GM12874 (cell line): ENCODE measurements around the gene CIB1.
A peak's percentile ranks its signal among the peaks of the same experiment; 100 is the strongest.

Experiments used
- TF ChIP-seq, protein P1 (sequence below): IDR thresholded peaks from 2 replicates; pipeline ENCODE4 v1.5.1; 2011; ENCODE audit warnings: low read depth, mild to moderate bottlenecking, control low read depth, low read length, moderate library complexity; ENCODE audit not compliant: insufficient read depth

CIB1 gene

DNA sequence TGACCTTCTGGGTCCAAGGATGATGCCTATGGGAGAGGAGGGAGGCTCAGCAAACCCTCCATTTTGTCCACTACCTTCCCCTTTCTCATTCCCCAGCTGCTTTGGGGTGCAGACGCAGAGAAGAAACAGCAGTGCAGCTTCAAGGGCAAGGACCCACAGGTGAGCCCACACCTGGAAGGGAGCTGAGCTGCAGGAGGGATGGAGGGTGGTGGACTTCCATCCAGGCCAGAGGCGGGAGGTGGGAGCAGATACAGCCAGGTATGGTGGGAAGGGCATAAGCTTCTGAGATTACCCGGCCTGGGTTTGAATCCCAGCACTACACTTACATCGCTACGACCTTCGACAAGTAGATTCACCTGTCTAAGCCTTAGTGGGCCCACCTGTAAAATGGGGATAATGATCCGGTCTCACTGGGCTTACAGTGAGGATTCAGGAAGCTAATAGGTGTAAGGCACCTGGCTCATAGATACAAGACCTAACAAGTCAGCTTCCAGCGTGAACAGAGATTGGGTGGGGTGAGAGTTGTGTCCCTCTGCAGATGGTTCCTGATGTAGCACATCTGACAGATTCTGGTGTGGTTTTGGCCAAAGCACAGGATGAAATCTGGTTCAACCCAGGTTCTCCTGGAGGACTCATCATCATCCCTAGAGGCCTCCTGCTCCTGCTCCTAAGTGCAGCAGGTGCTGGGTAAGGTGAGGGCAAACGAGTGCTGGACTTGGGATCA lies 15.9 kb downstream of the CIB1 start:
- TF ChIP-seq, protein P1, sequence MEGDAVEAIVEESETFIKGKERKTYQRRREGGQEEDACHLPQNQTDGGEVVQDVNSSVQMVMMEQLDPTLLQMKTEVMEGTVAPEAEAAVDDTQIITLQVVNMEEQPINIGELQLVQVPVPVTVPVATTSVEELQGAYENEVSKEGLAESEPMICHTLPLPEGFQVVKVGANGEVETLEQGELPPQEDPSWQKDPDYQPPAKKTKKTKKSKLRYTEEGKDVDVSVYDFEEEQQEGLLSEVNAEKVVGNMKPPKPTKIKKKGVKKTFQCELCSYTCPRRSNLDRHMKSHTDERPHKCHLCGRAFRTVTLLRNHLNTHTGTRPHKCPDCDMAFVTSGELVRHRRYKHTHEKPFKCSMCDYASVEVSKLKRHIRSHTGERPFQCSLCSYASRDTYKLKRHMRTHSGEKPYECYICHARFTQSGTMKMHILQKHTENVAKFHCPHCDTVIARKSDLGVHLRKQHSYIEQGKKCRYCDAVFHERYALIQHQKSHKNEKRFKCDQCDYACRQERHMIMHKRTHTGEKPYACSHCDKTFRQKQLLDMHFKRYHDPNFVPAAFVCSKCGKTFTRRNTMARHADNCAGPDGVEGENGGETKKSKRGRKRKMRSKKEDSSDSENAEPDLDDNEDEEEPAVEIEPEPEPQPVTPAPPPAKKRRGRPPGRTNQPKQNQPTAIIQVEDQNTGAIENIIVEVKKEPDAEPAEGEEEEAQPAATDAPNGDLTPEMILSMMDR, result no peak

DNA sequence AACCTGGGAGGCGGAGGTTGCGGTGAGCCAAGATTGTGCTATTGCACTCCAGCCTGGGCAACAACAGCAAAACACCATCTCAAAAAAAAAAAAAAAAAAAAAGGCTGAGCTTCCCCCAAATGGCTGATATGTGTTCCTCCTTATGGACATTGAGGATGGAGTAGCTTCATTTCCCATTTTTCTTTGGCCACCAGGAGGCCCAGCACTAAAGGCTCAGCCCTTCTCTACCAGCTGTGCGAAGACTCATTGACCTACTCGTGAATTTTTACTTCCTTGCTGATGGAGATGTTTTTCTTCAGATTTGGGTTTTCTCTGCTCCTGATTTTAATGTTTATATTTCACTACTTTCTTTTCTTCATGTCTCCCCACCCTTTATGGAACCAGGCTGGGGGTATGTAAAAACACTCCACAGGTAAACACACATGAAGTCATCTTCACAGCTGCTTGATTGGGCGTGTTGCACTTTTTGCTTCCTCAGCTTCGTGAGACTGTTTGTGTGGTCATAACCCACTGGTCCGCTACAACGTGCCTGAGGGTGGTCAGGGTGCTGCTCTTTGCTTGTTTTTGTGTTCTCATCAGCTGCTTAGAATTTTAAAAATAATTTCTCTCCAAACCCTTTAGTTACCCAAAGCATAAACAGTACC lies 19.1 kb downstream of the CIB1 start:
- TF ChIP-seq, protein P1, result 0 out of 2 replicates have a peak, but pooled peaks have one; percentile 14

DNA sequence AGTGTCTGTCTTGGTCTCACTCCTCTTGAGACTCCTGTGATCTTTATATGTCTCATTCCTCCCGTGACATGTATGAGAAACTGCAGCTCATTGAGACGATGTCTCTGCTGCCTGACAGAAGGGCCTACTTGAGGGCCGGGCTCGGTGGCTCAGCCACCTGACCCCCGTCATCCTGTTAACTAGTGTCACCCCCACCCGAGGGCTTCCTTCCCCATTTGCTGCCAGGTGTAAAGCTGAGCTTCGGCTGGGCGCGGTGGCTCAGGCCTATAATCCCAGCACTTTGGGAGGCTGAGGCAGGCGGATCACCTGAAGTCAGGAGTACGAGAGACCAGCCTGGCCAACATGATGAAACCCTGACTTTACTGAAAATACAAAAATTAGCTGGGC lies 19.9 kb downstream of the CIB1 start:
- TF ChIP-seq, protein P1, result no peak

DNA sequence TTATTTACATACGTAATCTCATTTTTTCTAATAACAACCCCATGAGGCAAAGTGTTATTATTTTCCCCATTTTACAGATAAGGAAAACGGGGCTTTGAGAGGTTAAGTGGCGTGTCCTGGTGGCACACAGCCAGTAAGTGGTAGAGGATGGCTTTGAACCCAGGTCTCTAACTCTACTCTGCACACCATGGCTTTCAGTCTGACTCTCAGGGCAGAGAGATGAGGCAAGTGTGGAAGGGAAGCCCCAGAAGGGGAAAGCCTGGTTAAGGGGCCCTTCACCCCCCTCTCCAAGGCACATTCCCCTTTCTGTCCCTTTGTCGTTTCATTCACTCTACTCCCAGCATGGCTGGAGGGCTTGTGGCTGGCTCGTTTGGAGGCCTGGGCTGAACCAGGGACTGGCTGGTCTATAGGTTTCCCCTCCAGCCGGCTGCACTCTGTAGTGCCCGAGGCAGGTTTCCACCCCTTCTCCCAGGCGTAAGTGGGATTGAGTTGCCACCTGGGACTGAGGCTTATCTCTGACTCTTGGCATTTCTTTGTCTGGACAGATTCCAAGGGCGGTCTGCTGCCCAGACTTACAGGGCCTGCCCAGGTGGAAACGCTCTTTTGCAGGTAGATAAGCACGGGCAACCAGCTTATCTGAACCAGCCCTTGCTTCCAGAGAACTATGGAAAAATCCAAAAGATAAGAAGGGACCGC lies 20.5 kb downstream of the CIB1 start:
- TF ChIP-seq, protein P1, result no peak

DNA sequence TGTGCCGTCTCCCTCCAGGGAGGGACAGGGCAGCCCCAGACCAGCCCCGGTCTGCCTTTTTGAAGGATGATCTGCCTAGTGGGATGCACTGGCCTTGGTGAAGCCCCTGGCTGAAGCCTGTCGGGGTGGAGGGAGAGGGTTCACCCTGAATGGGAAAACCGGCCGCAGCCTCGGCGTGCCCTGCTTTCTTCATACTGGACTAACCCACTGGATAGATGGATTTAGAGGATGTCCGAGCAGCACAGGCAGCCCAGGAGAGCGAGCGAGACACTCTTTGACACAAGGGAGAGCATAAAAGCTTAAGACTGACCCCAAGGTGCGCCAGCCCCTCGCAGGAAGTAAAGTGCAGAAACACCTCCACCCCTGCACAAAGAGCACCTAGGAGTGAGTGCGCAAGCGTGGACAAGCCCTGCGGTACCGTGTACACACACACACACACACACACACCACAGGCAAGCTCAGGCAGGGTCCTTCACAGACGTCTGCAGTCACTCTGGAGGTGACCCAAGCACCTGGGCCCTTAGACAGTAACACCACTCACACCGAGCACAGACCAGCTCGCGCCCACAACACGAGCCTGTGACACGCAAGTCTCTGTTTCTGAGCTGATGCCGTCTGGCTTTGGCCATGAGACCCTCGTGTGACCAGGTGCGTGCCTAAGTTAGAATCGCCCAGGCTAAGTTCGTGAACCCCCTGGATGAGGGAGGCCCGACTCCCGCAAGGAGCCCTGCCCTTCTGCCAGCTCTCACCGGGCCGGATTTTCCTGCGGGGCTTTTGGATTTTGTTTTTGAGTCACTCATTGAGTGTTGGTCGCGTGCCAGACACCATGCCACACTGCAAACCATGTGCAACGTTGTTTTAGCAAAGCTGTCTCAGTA lies 21.3 kb downstream of the CIB1 start:
- TF ChIP-seq, protein P1, result no peak

DNA sequence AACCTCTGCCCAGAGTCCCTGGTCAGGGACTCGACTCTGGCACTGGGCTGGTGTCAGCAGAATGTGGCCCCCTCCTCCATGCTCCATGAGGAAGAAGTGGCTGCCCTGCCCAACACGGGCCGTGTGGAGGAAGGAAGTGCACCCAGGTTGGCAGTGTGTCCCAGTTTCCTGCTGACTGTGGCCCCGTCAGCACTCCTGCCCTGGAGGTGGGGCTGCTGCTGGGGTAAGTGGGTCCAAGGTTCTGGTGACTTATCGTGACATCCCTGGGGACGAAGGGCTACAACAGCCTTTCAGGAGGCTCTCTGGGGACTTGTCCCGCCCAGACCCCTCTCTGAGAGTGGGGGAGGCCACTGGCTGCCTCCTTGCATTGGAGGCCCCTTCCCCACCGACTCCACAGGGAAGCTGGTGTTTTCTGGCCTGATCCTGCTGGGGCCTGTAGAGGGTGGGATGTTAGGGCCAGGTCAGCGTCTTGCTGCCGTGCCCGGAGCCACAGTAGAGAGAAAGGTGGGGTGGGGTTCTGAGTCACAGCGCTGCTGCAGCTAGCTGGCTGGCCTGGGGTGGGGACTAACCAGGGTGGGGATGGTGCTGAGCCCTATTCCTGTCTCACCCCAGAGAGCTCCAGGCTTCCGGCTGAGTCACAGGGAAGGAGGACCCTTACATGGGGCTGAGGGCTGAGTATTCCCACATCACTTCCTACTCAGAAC lies 22.1 kb downstream of the CIB1 start:
- TF ChIP-seq, protein P1, result no peak
